ENCODE data around the gene SPANXA2. TPM values are rescaled to one million over a fixed set of nuclear protein-coding genes. Genes with fewer than 3 reads are reported as not detected.
"Not testable (repeated sequence)": the region's sequence is repeated elsewhere in the genome, so short reads cannot be mapped to it uniquely, and the experiment has no call there.

The SPANXA2 gene, protein sequence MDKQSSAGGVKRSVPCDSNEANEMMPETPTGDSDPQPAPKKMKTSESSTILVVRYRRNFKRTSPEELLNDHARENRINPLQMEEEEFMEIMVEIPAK
- total RNA-seq (2014; rRNA removed; shearing (Covaris generic)): 157 and 162 TPM in 2 replicates

GRCh38 chrX:141589408-141589807 is at the start of gene SPANXA2:
Gene SPANXA2 (plus strand): TSS chrX:141589708. CDS start chrX:141589768, 60 bp downstream.
- DNase-seq (ENCODE audit: low read depth): not testable (repeated sequence)

DNA sequence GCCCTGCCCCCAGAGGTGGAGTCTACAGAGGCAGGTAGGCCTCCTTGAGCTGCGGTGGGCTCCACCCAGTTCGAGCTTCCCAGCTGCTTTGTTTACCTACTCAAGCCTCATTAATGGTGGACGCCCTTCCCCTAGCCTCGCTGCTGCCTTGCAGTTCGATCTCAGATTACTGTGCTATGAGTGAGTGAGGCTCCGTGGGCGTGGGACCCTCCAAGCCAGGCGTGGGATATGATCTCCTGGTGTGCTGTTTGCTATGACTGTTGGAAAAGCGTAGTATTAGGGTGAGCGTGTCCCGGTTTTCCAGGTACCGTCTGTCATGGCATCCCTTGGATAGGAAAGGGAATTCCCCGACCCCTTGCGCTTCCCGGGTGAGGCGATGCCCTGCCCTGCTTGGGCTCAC is 47.0 kb upstream of the SPANXA2 start:
- DNase-seq (ENCODE audit: low read depth): not testable (repeated sequence)

DNA sequence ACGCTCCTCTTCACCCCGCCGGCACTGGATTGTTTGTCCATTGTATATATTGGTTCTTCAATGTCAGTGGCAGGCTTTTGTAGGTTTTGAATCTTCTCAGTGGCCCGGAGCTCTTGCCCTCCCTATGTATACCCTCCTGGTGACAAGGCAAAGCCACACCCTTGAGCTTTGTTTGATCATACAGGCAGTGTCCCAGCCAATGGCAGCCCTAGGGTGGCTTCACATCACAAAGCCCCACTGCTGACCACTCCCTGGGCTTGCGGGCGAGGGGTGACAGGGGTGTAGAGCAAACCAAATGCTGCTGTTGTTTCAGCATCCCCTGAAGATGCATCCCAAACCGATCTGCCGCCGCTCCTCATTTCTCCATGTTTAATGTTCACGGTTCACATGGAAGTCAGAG is 4.9 kb upstream of the SPANXA2 start, which contains the start of gene SPANXA1:
SPANXA1 (minus strand) TSS at position 101 of the 400 bp plus-strand sequence; CDS start at position 41, 60 bp downstream.
- not testable (repeated sequence) for DNase-seq (ENCODE audit: low read depth)

- no peak for DNase-seq (ENCODE audit: low read depth)
Observed at GRCh38 chrX:141609111-141609510, 19.6 kb downstream of the SPANXA2 start.

GRCh38 chrX:141619336-141619735 is 29.8 kb downstream of the SPANXA2 start:
- no peak for DNase-seq (ENCODE audit: low read depth)

- DNase-seq (ENCODE audit: low read depth): no peak
Observed at GRCh38 chrX:141632124-141632523, 42.6 kb downstream of the SPANXA2 start.

DNA sequence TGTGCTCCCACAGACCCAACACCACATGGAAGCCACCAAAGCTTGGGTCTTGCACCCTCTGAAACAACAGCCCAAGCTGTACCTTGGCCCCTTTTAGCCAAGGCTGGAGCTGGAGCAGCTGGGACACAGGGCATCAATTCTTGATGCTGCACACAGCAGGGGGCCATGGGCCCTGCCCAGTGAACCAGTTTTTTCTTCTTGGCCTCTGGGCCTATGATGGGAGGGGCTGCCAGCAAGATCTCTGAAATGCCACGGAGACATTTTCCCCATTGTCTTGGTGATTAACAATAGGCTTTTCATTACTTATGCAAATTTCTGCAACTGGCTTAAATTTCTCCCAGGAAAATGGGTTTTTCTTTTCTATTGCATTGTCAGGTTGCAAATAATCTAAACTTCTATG is 49.0 kb downstream of the SPANXA2 start:
- no peak for DNase-seq (ENCODE audit: low read depth)

Other genes starting within 250 kb of the SPANXA2 start
- not detected in 2 replicates for gene SPANXA1, start 5.0 kb upstream of the SPANXA2 start, total RNA-seq (2014; rRNA removed; shearing (Covaris generic))
- gene SPANXD, start 109.0 kb downstream of the SPANXA2 start, total RNA-seq (2014; rRNA removed; shearing (Covaris generic)): 175 and 210 TPM in 2 replicates
- 0.57 and 0.76 TPM in 2 replicates for gene MAGEC3, start 248.6 kb downstream of the SPANXA2 start, total RNA-seq (2014; rRNA removed; shearing (Covaris generic))